Measurements from ENCODE around the gene SGTB. TPM values are rescaled to one million over a fixed set of nuclear protein-coding genes. Genes with fewer than 3 reads are reported as not detected.
"Not testable (repeated sequence)": the region's sequence is repeated elsewhere in the genome, so short reads cannot be mapped to it uniquely, and the experiment has no call there.

The SGTB gene
- total RNA-seq, 1 donor from 2014 or later: 7.6 TPM

GRCh38 chr5:65625743-65626142 is 96.2 kb downstream of the SGTB start:
- peaks cover 24% of the 10 kb centered on the region for H3K4me1 Mint-ChIP-seq (ENCODE audit: low read depth)

GRCh38 chr5:65624571-65625555 is 97.0 kb downstream of the SGTB start, which contains the start of the genes SHLD3 and TRAPPC13:
TSS of gene SHLD3 (plus strand) at chr5:65625027. CDS start at chr5:65629588, 4,561 bp downstream.
TSS of gene TRAPPC13 (plus strand) at chr5:65625027. CDS start at chr5:65625061, 34 bp downstream.
- Mint-ChIP-seq H3K36me3 (ENCODE audit: low read depth) (peaks cover 16% of the 10 kb centered on the region), H3K27me3 (ENCODE audit: low read depth) (no peaks in the 10 kb centered on the region), H3K4me3 (ENCODE audit: low read depth) (peak within 1 kb of the TSS; percentile 99), H3K27ac (peak within 1 kb of the TSS; percentile 99), H3K4me1 (ENCODE audit: low read depth) (peaks cover 25% of the 10 kb centered on the region), H3K9me3 (no peaks in the 10 kb centered on the region)
- DNase-seq (ENCODE audit: low spot score): peak; percentile 78
- intact Hi-C loops (cut with micrococcal nuclease): loop anchor here (1.0 to 10.0 kb wide), 7 partner anchors 62 to 1542 kb away; partner anchors contain the start of genes CENPK, CWC27, ERBIN and PPWD1

More at GRCh38 chr5:65625743-65626142, 96.2 kb downstream of the SGTB start:
- H3K9me3 Mint-ChIP-seq: no peaks in the 10 kb centered on the region
- peaks cover 18% of the 10 kb centered on the region for H3K36me3 Mint-ChIP-seq (ENCODE audit: low read depth)
- no peak for DNase-seq (ENCODE audit: low spot score)
- H3K27ac Mint-ChIP-seq: peak overlapping the region; percentile 99
- intact Hi-C loops (cut with micrococcal nuclease): loop anchor here (2.0 to 10.0 kb wide), 5 partner anchors 95 to 857 kb away; partner anchors contain the start of genes CWC27, ERBIN, SREK1 and SREK1IP1
- peak overlapping the region; percentile 99 for H3K4me3 Mint-ChIP-seq (ENCODE audit: low read depth)
- H3K27me3 Mint-ChIP-seq (ENCODE audit: low read depth): no peaks in the 10 kb centered on the region

- peak; percentile 91 for DNase-seq (ENCODE audit: low spot score)
- Mint-ChIP-seq H3K9me3 (no peaks in the 10 kb centered on the region), H3K4me3 (ENCODE audit: low read depth) (peak within 1 kb of the TSS; percentile 99), H3K4me1 (ENCODE audit: low read depth) (peaks cover 23% of the 10 kb centered on the region), H3K36me3 (ENCODE audit: low read depth) (peaks cover 10% of the 10 kb centered on the region), H3K27me3 (ENCODE audit: low read depth) (no peaks in the 10 kb centered on the region), H3K27ac (peak within 1 kb of the TSS; percentile 99)
- intact Hi-C loops (cut with micrococcal nuclease): loop anchor here (1.0 to 10.0 kb wide), 7 partner anchors 61 to 1543 kb away; partner anchors contain the start of genes CENPK, CWC27, ERBIN and PPWD1
These were observed 97.8 kb downstream of the SGTB start, which contains the start of gene TRIM23 for GRCh38 chr5:65624025-65624570. TSS of gene TRIM23 (minus strand) at chr5:65624333. CDS start at chr5:65624274, 59 bp downstream.

- no peaks in the 10 kb centered on the region for H3K9me3 Mint-ChIP-seq
- intact Hi-C loops (cut with micrococcal nuclease): loop anchor here (5.0 to 10.0 kb wide), 2 partner anchors 589 to 1544 kb away; no protein-coding TSS in a partner anchor
- no peaks in the 10 kb centered on the region for H3K27me3 Mint-ChIP-seq (ENCODE audit: low read depth)
- no peak for DNase-seq (ENCODE audit: low spot score)
- peaks cover 24% of the 10 kb centered on the region for H3K4me1 Mint-ChIP-seq (ENCODE audit: low read depth)
- peak overlapping the region; percentile 99 for H3K4me3 Mint-ChIP-seq (ENCODE audit: low read depth)
- peak overlapping the region; percentile 90 for H3K27ac Mint-ChIP-seq
- H3K36me3 Mint-ChIP-seq (ENCODE audit: low read depth): peaks cover 10% of the 10 kb centered on the region
These were observed 98.4 kb downstream of the SGTB start for GRCh38 chr5:65623482-65623881.

- H3K36me3 Mint-ChIP-seq (ENCODE audit: low read depth); H3K27me3 Mint-ChIP-seq (ENCODE audit: low read depth); H3K4me3 Mint-ChIP-seq (ENCODE audit: low read depth); H3K27ac Mint-ChIP-seq; H3K9me3 Mint-ChIP-seq; DNase-seq (ENCODE audit: low spot score): not testable (repeated sequence)
- intact Hi-C loops (cut with micrococcal nuclease): loop anchor here (5.0 to 10.0 kb wide), 2 partner anchors 587 to 1545 kb away; no protein-coding TSS in a partner anchor
- peaks cover 17% of the 10 kb centered on the region for H3K4me1 Mint-ChIP-seq (ENCODE audit: low read depth)
These were observed 99.9 kb downstream of the SGTB start for GRCh38 chr5:65621961-65622360.

GRCh38 chr5:65620021-65620420 is 101.9 kb downstream of the SGTB start:
- intact Hi-C loops (cut with micrococcal nuclease): loop anchor here (5.0 to 10.0 kb wide), 2 partner anchors 585 to 1547 kb away; no protein-coding TSS in a partner anchor
- H3K27me3 Mint-ChIP-seq (ENCODE audit: low read depth): no peaks in the 10 kb centered on the region
- H3K36me3 Mint-ChIP-seq (ENCODE audit: low read depth): peaks cover 5% of the 10 kb centered on the region

More at GRCh38 chr5:65620021-65620420, 101.9 kb downstream of the SGTB start:
- Mint-ChIP-seq H3K9me3 (no peaks in the 10 kb centered on the region), H3K4me3 (ENCODE audit: low read depth) (no peak overlapping the region), H3K27ac (no peak overlapping the region), H3K4me1 (ENCODE audit: low read depth) (peaks cover 12% of the 10 kb centered on the region)
- no peak for DNase-seq (ENCODE audit: low spot score)

Other genes starting within 250 kb of the SGTB start
- gene ADAMTS6, start 240.2 kb downstream of the SGTB start, total RNA-seq: 1.4 and 1.7 TPM in 2 replicates
- 78.0 and 79.2 TPM in 2 replicates for gene CENPK, start 158.9 kb downstream of the SGTB start, total RNA-seq
- 51.9 and 53.8 TPM in 2 replicates for gene PPWD1, start 158.8 kb downstream of the SGTB start, total RNA-seq
- 5.2 and 5.3 TPM in 2 replicates for gene TRIM23, start 97.8 kb downstream of the SGTB start, total RNA-seq
- gene SHLD3, start 97.1 kb downstream of the SGTB start, total RNA-seq: 4.2 and 5.0 TPM in 2 replicates
- gene TRAPPC13, start 97.1 kb downstream of the SGTB start, total RNA-seq: 17.0 and 22.4 TPM in 2 replicates
- gene NLN, start 96 bp upstream of the SGTB start, total RNA-seq: 22.5 and 22.8 TPM in 2 replicates
- 38.8 and 39.3 TPM in 2 replicates for gene ERBIN, start 204.5 kb upstream of the SGTB start, total RNA-seq